ENCODE data around the gene SP1. TPM values are rescaled to one million over a fixed set of nuclear protein-coding genes. Genes with fewer than 3 reads are reported as not detected.
A peak's percentile ranks its signal among the peaks of the same experiment; 100 is the strongest.

Gene SP1
- total and polyA plus RNA-seq, 9 of the 15 experiments (the other 6 are each of a cell fraction or from before 2014, with no cell fraction given), result 8.0 to 65.5 (median 41.6) TPM

DNA sequence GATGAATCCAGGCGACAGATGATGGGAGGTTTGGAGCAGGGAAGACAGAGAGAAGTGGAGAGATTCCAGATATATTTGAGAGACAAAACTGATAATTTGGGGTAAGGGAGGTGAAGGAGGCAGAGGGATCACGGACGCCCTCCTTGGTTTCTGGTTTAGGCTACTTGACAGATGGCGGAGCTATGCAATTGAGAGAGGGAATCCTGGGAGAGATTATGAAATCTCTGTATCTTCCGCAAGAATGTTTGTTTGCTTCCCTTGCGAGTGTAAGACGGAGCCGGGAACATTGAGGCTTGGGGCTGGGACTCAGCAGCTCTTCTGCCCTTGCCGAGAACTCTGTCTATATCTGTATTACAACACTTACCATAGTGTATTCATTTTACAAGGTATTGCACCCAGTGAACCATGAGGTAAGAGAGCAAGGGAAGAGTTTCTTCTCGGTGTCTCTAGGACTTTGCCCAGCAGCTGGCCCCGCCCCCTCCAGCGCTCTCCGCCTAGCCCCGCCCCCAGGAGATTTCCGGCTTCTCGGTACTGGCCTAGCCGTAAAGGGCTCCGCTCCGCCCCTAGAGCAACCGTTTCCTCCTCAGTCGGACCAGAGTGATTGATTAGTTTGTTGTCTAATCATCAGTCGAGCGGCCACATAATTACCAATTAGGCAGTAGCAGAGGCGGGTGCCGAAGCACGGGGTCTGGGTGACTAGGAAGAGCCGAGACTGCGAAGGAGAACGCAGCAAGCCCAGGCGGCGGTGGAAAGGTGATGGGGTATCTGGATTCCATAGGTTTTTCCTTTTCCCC, 61.3 kb downstream of the SP1 start, which contains the start of gene PRR13 (continued):
- TF ChIP-seq NUFIP1 (IDR thresholded peaks at IDR 0.05; ENCODE audit: partially characterized antibody), result no peak
- no peak for TF ChIP-seq EWSR1 (IDR thresholded peaks at IDR 0.05; ENCODE audit: borderline replicate concordance, low read depth, partially characterized antibody)
- TF ChIP-seq, protein P1, sequence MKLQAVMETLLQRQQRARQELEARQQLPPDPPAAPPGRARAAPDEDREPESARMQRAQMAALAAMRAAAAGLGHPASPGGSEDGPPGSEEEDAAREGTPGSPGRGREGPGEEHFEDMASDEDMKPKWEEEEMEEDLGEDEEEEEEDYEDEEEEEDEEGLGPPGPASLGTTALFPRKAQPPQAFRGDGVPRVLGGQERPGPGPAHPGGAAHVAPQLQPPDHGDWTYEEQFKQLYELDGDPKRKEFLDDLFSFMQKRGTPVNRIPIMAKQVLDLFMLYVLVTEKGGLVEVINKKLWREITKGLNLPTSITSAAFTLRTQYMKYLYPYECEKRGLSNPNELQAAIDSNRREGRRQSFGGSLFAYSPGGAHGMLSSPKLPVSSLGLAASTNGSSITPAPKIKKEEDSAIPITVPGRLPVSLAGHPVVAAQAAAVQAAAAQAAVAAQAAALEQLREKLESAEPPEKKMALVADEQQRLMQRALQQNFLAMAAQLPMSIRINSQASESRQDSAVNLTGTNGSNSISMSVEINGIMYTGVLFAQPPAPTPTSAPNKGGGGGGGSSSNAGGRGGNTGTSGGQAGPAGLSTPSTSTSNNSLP (IDR thresholded peaks at IDR 0.05; ENCODE audit: borderline replicate concordance, low read depth, low read length), result no peak; the same call in 1 of the 2 replicates
- no peak for TF ChIP-seq ZC3H4 (CRISPR knock-in tag; IDR thresholded peaks at IDR 0.05; ENCODE audit: borderline replicate concordance)
- no peak for TF ChIP-seq U2AF2 (optimal IDR thresholded peaks at IDR 0.05; ENCODE audit: low read depth, low read length)
- no peak for TF ChIP-seq BDP1 (IDR thresholded peaks at IDR 0.05; ENCODE audit: insufficient read depth, insufficient read length)
- TF ChIP-seq ZNF354B (CRISPR knock-in tag; IDR thresholded peaks at IDR 0.05), result no peak
- TF ChIP-seq, protein P2, sequence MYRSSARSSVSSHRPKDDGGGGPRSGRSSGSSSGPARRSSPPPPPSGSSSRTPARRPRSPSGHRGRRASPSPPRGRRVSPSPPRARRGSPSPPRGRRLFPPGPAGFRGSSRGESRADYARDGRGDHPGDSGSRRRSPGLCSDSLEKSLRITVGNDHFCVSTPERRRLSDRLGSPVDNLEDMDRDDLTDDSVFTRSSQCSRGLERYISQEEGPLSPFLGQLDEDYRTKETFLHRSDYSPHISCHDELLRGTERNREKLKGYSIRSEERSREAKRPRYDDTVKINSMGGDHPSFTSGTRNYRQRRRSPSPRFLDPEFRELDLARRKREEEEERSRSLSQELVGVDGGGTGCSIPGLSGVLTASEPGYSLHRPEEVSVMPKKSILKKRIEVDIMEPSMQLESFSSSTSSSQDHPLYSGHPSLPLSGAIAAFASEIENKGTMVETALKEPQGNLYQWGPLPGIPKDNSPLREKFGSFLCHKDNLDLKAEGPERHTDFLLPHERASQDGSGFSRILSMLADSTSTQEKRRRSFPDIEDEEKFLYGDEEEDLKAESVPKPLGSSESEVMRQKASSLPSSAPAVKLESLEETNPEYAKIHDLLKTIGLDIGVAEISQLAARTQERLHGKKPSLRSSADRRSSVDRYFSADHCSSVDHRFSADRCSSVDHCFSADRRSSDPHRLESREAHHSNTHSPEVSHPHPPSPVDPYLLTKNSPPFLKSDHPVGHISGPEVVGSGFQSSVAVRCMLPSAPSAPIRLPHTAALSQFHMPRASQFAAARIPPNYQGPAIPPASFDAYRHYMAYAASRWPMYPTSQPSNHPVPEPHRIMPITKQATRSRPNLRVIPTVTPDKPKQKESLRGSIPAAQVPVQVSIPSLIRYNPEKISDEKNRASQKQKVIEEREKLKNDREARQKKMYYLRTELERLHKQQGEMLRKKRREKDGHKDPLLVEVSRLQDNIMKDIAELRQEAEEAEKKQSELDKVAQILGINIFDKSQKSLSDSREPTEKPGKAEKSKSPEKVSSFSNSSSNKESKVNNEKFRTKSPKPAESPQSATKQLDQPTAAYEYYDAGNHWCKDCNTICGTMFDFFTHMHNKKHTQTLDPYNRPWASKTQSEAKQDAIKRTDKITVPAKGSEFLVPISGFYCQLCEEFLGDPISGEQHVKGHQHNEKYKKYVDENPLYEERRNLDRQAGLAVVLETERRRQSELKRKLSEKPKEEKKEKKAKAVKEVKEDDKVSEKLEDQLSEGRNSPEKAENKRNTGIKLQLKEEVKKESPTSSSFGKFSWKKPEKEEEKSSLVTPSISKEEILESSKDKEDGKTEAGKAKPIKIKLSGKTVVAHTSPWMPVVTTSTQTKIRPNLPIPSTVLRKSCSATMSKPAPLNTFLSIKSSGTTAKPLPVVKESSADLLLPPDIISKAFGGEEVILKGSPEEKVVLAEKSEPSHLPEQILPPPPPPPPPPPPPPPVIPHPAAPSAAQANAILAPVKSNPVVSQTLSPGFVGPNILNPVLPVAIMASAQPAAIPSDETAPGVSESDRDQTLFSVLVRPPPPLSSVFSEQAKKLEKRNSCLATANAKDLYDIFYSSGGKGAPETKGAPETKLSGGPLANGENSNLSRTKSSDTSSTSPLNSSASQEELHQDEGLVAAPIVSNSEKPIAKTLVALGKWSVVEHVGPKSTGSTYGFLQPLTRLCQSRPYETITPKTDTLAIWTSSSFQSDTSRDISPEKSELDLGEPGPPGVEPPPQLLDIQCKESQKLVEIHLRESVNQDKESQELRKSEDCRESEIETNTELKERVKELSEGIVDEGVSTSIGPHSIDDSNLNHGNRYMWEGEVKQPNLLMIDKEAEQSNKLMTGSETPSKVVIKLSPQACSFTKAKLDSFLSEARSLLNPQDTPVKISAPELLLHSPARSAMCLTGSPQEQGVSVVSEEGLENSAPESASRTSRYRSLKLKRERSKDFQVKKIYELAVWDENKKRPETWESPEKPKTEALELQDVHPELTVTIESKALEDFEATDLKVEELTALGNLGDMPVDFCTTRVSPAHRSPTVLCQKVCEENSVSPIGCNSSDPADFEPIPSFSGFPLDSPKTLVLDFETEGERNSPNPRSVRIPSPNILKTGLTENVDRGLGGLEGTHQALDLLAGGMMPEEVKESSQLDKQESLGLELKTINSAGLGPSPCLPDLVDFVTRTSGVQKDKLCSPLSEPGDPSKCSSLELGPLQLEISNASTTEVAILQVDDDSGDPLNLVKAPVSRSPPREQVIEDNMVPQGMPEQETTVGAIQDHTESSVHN (IDR thresholded peaks at IDR 0.05; ENCODE audit: borderline replicate concordance in 1 of 2, low read depth in 1 of 2), result peak in 1 of 2 experiments; percentile 54; a peak in 1 of 4 replicates
- no peak for TF ChIP-seq ZBTB1 (CRISPR knock-in tag; IDR thresholded peaks at IDR 0.05; ENCODE audit: borderline replicate concordance, low read depth)
- TF ChIP-seq ZNF431 (CRISPR knock-in tag; IDR thresholded peaks at IDR 0.05), result no peak
- no peak for TF ChIP-seq KLF6 (CRISPR knock-in tag; IDR thresholded peaks at IDR 0.05; ENCODE audit: borderline replicate concordance)
- TF ChIP-seq PHF8 (IDR thresholded peaks at IDR 0.05; ENCODE audit: borderline replicate concordance, low read length), result peak; percentile 72
- TF ChIP-seq KLF10 (CRISPR knock-in tag; IDR thresholded peaks at IDR 0.05), result no peak
- TF ChIP-seq GATAD2A (IDR thresholded peaks at IDR 0.05), result 0 out of 2 replicates have a peak, but pooled peaks have one; percentile 28
- TF ChIP-seq, protein P3, sequence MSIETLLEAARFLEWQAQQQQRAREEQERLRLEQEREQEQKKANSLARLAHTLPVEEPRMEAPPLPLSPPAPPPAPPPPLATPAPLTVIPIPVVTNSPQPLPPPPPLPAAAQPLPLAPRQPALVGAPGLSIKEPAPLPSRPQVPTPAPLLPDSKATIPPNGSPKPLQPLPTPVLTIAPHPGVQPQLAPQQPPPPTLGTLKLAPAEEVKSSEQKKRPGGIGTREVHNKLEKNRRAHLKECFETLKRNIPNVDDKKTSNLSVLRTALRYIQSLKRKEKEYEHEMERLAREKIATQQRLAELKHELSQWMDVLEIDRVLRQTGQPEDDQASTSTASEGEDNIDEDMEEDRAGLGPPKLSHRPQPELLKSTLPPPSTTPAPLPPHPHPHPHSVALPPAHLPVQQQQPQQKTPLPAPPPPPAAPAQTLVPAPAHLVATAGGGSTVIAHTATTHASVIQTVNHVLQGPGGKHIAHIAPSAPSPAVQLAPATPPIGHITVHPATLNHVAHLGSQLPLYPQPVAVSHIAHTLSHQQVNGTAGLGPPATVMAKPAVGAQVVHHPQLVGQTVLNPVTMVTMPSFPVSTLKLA (conservative IDR thresholded peaks at IDR 0.05), result peak; percentile 49 to 75; a peak in 3 of 4 replicates
- TF ChIP-seq MED1 (CRISPR knock-in tag; IDR thresholded peaks at IDR 0.05; ENCODE audit: borderline replicate concordance), result no peak
